ENCODE results near the gene ATP8A2. TPM values are rescaled to one million over a fixed set of nuclear protein-coding genes. Genes with fewer than 3 reads are reported as not detected.

ATP8A2 gene
- total RNA-seq, 2 donors from 2014 or later, result 0.25 to 0.33 TPM

GRCh38 chr13:25862156-25862555 lies 490.4 kb downstream of the ATP8A2 start:
- Mint-ChIP-seq H3K36me3 (no peaks in the 10 kb centered on the region), H3K27ac (no peak overlapping the region), H3K9me3 (no peaks in the 10 kb centered on the region)
- DNase-seq (ENCODE audit: low spot score in 2 of 2) (no peak), ATAC-seq (no peak)

GRCh38 chr13:25864116-25864515 lies 492.3 kb downstream of the ATP8A2 start:
- ATAC-seq (no peak), DNase-seq (ENCODE audit: low spot score in 2 of 2) (no peak)
- no peaks in the 10 kb centered on the region for H3K36me3 Mint-ChIP-seq
- no peak overlapping the region for H3K27ac Mint-ChIP-seq
- H3K9me3 Mint-ChIP-seq, result no peaks in the 10 kb centered on the region

- ATAC-seq (no peak), DNase-seq (ENCODE audit: low spot score in 2 of 2) (no peak)
- Mint-ChIP-seq H3K27ac (no peak overlapping the region), H3K36me3 (no peaks in the 10 kb centered on the region), H3K9me3 (no peaks in the 10 kb centered on the region)
Observed at GRCh38 chr13:25864936-25865335, 493.2 kb downstream of the ATP8A2 start.

DNA sequence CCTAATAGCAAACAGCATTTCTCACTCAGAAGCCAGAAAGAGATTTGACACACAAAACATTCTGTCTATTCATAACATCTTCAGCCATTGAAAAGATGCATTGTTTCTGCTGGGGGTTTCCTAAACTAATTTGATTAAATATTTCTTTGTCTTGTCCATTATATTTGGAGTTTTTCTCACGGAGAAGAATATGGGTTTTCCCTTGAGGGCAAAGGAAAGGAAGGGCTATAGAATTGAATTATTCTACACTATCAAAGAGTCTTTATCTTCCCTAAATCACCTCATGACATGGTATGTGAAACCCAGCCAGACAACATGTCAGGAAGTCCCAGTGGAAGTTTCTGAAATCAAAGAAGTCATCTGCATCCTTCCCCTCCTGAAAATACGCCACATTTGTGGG lies 493.6 kb downstream of the ATP8A2 start:
- Mint-ChIP-seq H3K9me3 (no peaks in the 10 kb centered on the region), H3K36me3 (no peaks in the 10 kb centered on the region), H3K27ac (no peak overlapping the region)

DNA sequence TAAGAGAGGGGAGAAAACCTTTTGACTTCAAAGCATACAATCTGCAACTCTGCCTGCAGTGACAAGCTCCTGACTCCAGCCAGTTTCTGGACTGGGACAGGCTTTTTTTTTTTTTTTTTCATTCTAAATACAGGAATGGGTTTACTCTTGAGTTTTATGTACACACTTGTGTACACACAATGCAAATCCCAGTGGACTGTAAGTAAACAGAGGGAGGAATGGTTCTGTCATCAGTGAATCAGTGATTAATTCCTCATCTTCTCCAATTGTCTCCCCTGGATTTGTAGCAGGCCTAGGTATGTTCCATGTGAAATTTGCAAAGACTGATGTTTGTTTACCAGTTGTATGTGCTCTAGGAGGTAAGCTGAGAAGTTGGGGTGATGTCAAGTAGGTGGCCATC lies 495.3 kb downstream of the ATP8A2 start:
- H3K27ac Mint-ChIP-seq, result no peak overlapping the region
- DNase-seq (ENCODE audit: low spot score in 2 of 2), result no peak
- H3K9me3 Mint-ChIP-seq, result no peaks in the 10 kb centered on the region
- no peak for ATAC-seq
- no peaks in the 10 kb centered on the region for H3K36me3 Mint-ChIP-seq

More for the DNA sequence above, 493.6 kb downstream of the ATP8A2 start:
- DNase-seq (ENCODE audit: low spot score in 2 of 2), result no peak
- no peak for ATAC-seq

GRCh38 chr13:25868490-25868889 lies 496.7 kb downstream of the ATP8A2 start:
- ATAC-seq (no peak), DNase-seq (ENCODE audit: low spot score in 2 of 2) (no peak)
- H3K27ac Mint-ChIP-seq, result no peak overlapping the region
- peaks cover 0 to 6% of the 10 kb centered on the region in 2 donors for H3K36me3 Mint-ChIP-seq
- H3K9me3 Mint-ChIP-seq, result no peaks in the 10 kb centered on the region

GRCh38 chr13:25869941-25870340 lies 498.2 kb downstream of the ATP8A2 start:
- ATAC-seq, result no peak
- DNase-seq (ENCODE audit: low spot score in 2 of 2), result no peak
- Mint-ChIP-seq H3K36me3 (peaks cover 11 to 20% of the 10 kb centered on the region in 2 donors), H3K27ac (no peak overlapping the region), H3K9me3 (peaks cover 12 to 14% of the 10 kb centered on the region in 2 donors)

DNA sequence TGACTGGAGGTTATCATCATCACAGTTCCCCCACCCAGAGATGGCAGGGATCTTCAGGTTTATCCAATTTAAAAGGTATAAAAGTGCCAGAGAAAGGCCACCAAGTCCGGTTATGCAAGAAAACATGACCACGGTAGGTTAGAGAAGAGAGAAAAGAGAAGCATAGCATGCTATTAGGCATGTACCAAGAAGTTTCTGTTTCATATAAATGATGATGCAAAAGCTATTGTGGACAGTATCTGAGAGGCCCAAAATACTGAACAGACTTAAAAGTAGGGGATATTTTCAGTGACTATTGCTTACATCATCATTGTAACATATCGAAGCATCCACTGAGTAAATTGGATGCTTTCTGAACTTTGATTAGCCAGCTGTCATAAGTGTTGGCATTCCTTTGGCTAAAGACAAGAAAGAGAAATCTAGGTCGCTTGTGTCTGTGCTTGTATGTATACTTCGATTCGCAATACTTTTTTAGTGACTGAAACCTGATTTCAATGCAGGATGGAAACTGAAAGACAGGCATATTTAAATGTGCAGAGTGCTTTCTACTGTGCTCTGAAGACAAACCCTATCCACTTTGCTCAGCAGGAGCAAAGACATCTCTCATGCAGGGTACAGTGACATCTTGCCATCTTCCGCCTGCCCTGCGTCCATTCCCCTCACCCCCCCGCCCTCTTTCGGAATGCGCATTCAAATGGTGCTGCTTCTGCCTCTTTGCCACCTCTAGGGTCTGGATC lies 499.8 kb downstream of the ATP8A2 start:
- DNase-seq (ENCODE audit: low spot score in 2 of 2), result no peak
- Mint-ChIP-seq H3K27ac (no peak overlapping the region), H3K36me3 (peaks cover 11 to 31% of the 10 kb centered on the region in 2 donors), H3K9me3 (peaks cover 14 to 17% of the 10 kb centered on the region in 2 donors)
- ATAC-seq, result peak; percentile 9 to 58

GRCh38 chr13:25872481-25873241 lies 500.9 kb downstream of the ATP8A2 start:
- peak; percentile 60 to 66 for ATAC-seq
- peak overlapping the region in 1 of 2 donors; percentile 88 for H3K27ac Mint-ChIP-seq
- peaks cover 19 to 20% of the 10 kb centered on the region in 2 donors for H3K9me3 Mint-ChIP-seq
- H3K36me3 Mint-ChIP-seq, result peaks cover 11 to 38% of the 10 kb centered on the region in 2 donors
- no peak for DNase-seq (ENCODE audit: low spot score in 2 of 2)

GRCh38 chr13:25873242-25873612 lies 501.5 kb downstream of the ATP8A2 start:
- peak overlapping the region; percentile 26 to 88 for H3K27ac Mint-ChIP-seq

GRCh38 chr13:25874064-25874737 lies 502.4 kb downstream of the ATP8A2 start:
- peak overlapping the region in 1 of 2 donors; percentile 88 for H3K27ac Mint-ChIP-seq
- peak in 1 of 2 donors; percentile 65 for ATAC-seq

More at GRCh38 chr13:25873242-25873612, 501.5 kb downstream of the ATP8A2 start:
- DNase-seq (ENCODE audit: low spot score in 2 of 2) (no peak), ATAC-seq (no peak)
- H3K36me3 Mint-ChIP-seq, result peaks cover 11 to 43% of the 10 kb centered on the region in 2 donors
- H3K9me3 Mint-ChIP-seq, result peaks cover 23 to 26% of the 10 kb centered on the region in 2 donors

DNA sequence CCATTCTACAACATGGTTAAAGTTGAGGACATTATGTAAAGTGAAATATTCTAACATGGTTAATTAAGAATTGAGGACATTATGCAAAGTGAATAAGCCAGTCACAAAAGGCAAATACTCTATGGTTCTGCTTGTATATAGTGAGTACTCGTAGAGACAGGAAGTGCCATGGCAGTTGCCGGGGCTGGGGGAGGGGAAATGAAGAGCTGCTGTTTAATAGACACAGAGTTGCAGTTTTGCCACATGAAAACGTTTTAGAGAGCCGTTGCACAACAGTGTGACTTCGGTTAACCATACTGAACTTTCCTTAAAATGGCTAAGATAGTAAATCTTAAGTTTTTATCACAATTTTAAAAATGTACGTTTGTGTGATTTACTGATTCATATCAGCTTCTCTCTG lies 503.1 kb downstream of the ATP8A2 start:
- H3K36me3 Mint-ChIP-seq, result peaks cover 11 to 44% of the 10 kb centered on the region in 2 donors
- peak overlapping the region in 1 of 2 donors; percentile 88 for H3K27ac Mint-ChIP-seq
- H3K9me3 Mint-ChIP-seq, result peaks cover 23 to 26% of the 10 kb centered on the region in 2 donors
- ATAC-seq, result peak; percentile 29 to 65
- peak in 1 of 2 donors; percentile 22 for DNase-seq (ENCODE audit: low spot score in 2 of 2)

More at GRCh38 chr13:25874064-25874737, 502.4 kb downstream of the ATP8A2 start:
- Mint-ChIP-seq H3K36me3 (peaks cover 11 to 44% of the 10 kb centered on the region in 2 donors), H3K9me3 (peaks cover 23 to 26% of the 10 kb centered on the region in 2 donors)
- no peak for DNase-seq (ENCODE audit: low spot score in 2 of 2)

GRCh38 chr13:25876247-25876646 lies 504.5 kb downstream of the ATP8A2 start:
- Mint-ChIP-seq H3K9me3 (peaks cover 23 to 26% of the 10 kb centered on the region in 2 donors), H3K27ac (no peak overlapping the region), H3K36me3 (peaks cover 11 to 44% of the 10 kb centered on the region in 2 donors)
- ATAC-seq (no peak), DNase-seq (ENCODE audit: low spot score in 2 of 2) (no peak)

DNA sequence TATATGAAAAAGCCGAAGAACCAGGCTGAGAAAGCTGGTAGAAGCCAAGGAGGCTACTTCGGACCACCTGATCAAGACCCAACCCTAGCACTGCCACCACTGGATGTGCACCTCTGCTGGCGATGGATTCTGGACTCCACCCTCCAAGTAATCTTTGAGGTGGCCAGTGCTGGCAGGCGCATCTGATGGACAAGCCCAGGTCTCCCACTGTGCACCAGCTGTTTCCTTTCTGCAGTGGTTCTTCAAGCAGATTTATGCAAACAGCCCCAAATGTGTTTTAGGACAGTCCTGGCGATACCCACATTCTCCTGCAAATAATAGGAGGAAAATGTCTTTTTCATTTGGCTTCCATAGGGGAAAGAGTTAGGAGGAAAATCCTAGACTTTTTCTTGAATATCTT lies 507.7 kb downstream of the ATP8A2 start:
- no peak for DNase-seq (ENCODE audit: low spot score in 2 of 2)
- Mint-ChIP-seq H3K27ac (no peak overlapping the region), H3K36me3 (peaks cover 4 to 29% of the 10 kb centered on the region in 2 donors), H3K9me3 (peaks cover 14 to 18% of the 10 kb centered on the region in 2 donors)
- no peak for ATAC-seq

DNA sequence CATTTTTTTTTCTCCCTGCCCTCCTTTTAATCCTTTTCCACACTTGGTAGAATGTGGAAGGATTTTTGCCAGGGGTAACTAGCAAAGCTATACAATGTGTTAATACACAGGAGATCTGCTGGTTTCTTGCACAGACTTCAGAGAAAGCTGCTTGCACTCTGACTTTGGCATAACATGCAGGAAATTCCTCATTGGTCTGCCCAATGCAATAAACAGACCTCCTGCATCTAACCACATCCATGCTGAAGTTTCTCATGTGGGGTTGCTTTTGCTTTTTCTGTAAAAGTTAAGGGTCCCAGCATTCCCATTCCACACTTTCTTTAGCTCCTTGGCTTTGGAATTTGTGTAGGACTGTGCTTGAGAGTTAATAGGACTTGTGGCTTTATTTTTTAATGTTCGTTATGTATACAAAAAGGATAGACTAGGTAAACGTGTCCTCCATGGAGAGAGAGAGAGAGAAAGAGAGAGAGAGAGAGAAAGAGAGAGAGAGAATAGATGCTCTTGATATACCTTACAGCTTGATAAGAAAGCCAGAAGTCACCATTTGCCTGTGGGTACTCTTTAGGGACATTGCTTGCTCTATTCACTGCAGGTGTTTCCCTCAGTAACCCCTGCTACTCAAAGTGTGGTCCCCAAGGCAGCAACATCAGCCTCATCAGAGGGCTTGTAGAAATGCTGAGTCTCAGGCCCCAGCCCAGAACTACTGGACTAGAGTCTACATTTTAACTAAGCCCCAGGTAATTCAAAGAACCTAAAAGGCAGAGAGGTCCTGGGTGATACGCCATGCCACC lies 509.6 kb downstream of the ATP8A2 start:
- Mint-ChIP-seq H3K27ac (peak overlapping the region in 1 of 2 donors; percentile 26), H3K36me3 (peaks cover 0 to 14% of the 10 kb centered on the region in 2 donors), H3K9me3 (peaks cover 9% of the 10 kb centered on the region in 2 donors)
- DNase-seq (ENCODE audit: low spot score in 2 of 2) (no peak), ATAC-seq (no peak)

DNA sequence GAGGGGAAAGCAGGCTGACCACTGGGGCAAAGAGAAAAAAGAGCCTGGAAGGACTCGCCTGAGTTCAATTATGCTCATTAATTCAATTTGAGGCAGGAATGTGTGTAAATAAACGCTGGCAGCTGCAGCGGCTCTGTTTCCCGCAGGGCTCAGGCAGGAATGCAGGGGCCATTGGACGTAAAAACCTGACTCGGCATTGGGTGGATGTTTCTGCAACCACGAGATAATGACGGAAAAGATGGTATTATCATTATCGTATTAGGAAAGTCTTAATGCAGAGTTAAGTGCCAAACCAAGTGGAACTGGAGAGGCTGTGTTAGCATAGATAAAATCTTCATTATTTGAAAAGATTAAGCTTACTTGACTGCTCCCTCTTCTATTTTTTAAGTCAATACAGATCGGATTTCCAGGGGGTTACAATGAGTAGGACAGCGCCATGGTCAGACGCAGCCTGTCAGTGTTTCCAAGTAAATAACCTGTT lies 510.2 kb downstream of the ATP8A2 start:
- Mint-ChIP-seq H3K27ac (peak overlapping the region in 1 of 2 donors; percentile 26), H3K9me3 (peaks cover 9% of the 10 kb centered on the region in 2 donors), H3K36me3 (peaks cover 0 to 13% of the 10 kb centered on the region in 2 donors)
- DNase-seq (ENCODE audit: low spot score in 2 of 2) (no peak), ATAC-seq (no peak)

Measured in activated naive CD4-positive, alpha-beta T cell treated with anti-CD3 and anti-CD28 coated beads, Interleukin-2, amount 50 U/mL, for 72 hours (primary cell).